DOHH2 (cell line): ENCODE data around the gene RBM4B.

Source experiments
- H3F3A ChIP-seq: fragments of 200-600 bp; sonication (generic), shearing (Covaris generic); 2 replicates; pipeline ENCODE4 v1.6.0; 2016; ENCODE audit warnings: antibody characterized with exemption, mild to moderate bottlenecking; ENCODE audit not compliant: control insufficient read depth, insufficient read depth
- H3K27ac ChIP-seq: fragments of 200-600 bp; sonication (generic); 2 replicates; pipeline ENCODE4 v1.5.1; 2014; ENCODE audit warnings: low read depth, mild to moderate bottlenecking, low read length, moderate library complexity
- H3K27me3 ChIP-seq: fragments of 200-600 bp; sonication (generic); 2 replicates; pipeline ENCODE4 v1.6.1; 2014; ENCODE audit warnings: mild to moderate bottlenecking, low read length, mixed read lengths; ENCODE audit not compliant: control insufficient read depth
- H3K36me3 ChIP-seq: fragments of 200-600 bp; sonication (generic); 2 replicates; pipeline ENCODE4 v1.6.1; 2014; ENCODE audit warnings: mild to moderate bottlenecking, low read length, moderate library complexity, mixed read lengths; ENCODE audit not compliant: control insufficient read depth
- H3K4me1 ChIP-seq: fragments of 200-600 bp; sonication (generic); 2 replicates; pipeline ENCODE4 v1.6.1; 2014; ENCODE audit warnings: mild to moderate bottlenecking, low read length, mixed read lengths; ENCODE audit not compliant: control insufficient read depth
- H3K4me2 ChIP-seq: fragments of 200-600 bp; sonication (generic); 2 replicates; pipeline ENCODE4 v1.6.0; 2014; ENCODE audit warnings: mild to moderate bottlenecking, low read length, moderate library complexity
- H3K4me3 ChIP-seq: fragments of 200-600 bp; sonication (generic); 2 replicates; pipeline ENCODE4 v1.5.1; 2014; ENCODE audit warnings: mild to moderate bottlenecking, low read length, mixed read lengths
- H3K79me2 ChIP-seq: fragments of 200-600 bp; sonication (generic); 2 replicates; pipeline ENCODE4 v1.6.1; 2014; ENCODE audit warnings: mild to moderate bottlenecking, low read length, mixed read lengths; ENCODE audit not compliant: control insufficient read depth
- H3K9me2 ChIP-seq: fragments of 200-600 bp; sonication (generic); replicated peaks from 2 replicates; pipeline ENCODE4 v1.6.1; 2014; ENCODE audit warnings: mild to moderate bottlenecking, low read length, mixed read lengths; ENCODE audit not compliant: control insufficient read depth
- H3K9me3 ChIP-seq: fragments of 200-600 bp; sonication (generic); 2 replicates; pipeline ENCODE4 v1.6.1; 2014; ENCODE audit warnings: antibody characterized with exemption, low read length, mixed read lengths; ENCODE audit not compliant: control insufficient read depth, insufficient read depth
- H4K20me1 ChIP-seq: fragments of 200-600 bp; sonication (generic); 2 replicates; pipeline ENCODE4 v1.6.0; 2014; ENCODE audit warnings: low read depth, mild to moderate bottlenecking, antibody characterized with exemption, low read length, moderate library complexity; ENCODE audit not compliant: control insufficient read depth, insufficient read depth
- EZH2phosphoT487 ChIP-seq: fragments of 200-600 bp; sonication (generic); IDR thresholded peaks from 2 replicates; pipeline ENCODE4 v1.6.1; 2017; ENCODE audit warnings: borderline replicate concordance, mild to moderate bottlenecking, antibody characterized with exemption, low read length, moderate library complexity, mixed read lengths
- TF ChIP-seq, protein P1 (sequence below): fragments of 200-600 bp; sonication (generic); IDR thresholded peaks from one replicate; pipeline ENCODE4 v1.5.1; 2014; ENCODE audit warnings: antibody characterized with exemption, mild to moderate bottlenecking, low read depth, low read length; ENCODE audit not compliant: poor library complexity, severe bottlenecking

RBM4B gene

DNA sequence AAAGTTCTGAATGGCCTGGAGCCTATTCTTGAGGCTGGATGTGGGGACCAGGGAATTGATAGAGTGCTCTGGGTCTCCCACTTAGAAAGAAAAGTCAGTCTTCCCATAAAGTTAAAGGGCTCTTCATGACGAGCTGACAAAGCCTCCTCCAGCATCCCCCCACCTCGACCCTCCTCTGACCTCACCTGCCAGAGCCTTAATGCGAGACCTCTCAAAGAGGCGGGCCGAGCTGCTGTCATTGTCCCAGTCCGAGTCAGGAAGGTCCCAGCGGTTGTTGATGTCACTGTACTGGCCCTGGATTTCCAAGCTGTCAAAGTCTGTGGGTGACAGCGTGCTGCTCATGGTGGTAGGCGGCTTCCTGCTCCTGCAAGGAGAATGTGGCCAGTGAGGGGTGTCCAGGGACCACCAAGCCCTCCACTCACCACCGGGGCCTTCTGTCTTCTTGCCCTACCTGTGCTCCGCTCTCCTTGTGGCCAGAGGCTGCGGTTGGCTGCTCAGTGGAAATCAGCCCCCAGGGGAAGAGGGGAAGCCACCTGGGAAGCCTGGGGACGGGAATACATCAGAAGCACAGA is 43.3 kb upstream of the RBM4B start:
- Histone ChIP-seq H3K36me3 (peaks cover 34% of the 10 kb centered on the region), H4K20me1 (no peaks in the 10 kb centered on the region; the same call in 1 of the 2 replicates), H3K27me3 (no peaks in the 10 kb centered on the region), H3K9me3 (no peaks in the 10 kb centered on the region), H3K79me2 (peaks cover 21% of the 10 kb centered on the region), H3K4me1 (peaks cover 11% of the 10 kb centered on the region), H3K9me2 (no peaks in the 10 kb centered on the region), H3K4me2 (no peak overlapping the region), H3F3A (no peaks in the 10 kb centered on the region), H3K27ac (no peak overlapping the region), H3K4me3 (no peak overlapping the region)
- no peak for TF ChIP-seq EZH2phosphoT487
- TF ChIP-seq, protein P1, sequence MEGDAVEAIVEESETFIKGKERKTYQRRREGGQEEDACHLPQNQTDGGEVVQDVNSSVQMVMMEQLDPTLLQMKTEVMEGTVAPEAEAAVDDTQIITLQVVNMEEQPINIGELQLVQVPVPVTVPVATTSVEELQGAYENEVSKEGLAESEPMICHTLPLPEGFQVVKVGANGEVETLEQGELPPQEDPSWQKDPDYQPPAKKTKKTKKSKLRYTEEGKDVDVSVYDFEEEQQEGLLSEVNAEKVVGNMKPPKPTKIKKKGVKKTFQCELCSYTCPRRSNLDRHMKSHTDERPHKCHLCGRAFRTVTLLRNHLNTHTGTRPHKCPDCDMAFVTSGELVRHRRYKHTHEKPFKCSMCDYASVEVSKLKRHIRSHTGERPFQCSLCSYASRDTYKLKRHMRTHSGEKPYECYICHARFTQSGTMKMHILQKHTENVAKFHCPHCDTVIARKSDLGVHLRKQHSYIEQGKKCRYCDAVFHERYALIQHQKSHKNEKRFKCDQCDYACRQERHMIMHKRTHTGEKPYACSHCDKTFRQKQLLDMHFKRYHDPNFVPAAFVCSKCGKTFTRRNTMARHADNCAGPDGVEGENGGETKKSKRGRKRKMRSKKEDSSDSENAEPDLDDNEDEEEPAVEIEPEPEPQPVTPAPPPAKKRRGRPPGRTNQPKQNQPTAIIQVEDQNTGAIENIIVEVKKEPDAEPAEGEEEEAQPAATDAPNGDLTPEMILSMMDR, result no peak

DNA sequence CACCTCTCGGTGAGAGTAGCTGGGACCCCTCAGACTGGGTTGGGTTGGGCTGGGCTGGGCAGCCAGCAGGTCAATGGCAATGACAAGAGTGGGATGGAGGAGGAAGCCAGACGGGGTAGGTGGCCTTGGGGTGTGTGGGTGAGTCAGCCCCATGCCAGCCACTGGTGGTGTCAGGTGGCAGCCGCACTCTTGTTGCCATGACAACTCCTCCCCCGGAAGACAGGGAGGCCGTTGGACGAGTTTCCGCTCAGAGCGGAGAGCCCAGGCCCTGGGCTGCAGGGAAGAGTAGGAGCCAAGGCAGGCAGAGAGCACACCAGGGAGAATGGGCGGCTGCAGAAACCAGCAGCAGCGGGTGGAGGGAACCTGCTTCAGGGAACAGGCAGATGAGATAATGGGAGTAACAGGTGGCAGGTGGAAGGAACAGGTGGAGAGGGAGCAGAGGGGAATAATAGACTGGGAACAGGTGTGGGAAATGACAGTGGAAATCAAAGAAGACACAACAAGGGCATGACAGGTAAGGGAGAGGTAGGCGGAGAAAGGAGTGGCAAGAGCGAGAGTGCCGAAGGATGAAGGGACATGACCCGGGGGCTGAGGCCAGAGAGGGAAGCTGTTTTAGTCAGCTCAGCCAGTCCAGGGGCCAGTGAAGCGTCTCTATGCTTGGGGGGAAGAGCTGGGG is 42.7 kb upstream of the RBM4B start:
- Histone ChIP-seq H3F3A (no peaks in the 10 kb centered on the region), H3K27ac (no peak overlapping the region), H3K4me3 (no peak overlapping the region), H3K36me3 (peaks cover 35% of the 10 kb centered on the region), H3K27me3 (no peaks in the 10 kb centered on the region), H4K20me1 (no peaks in the 10 kb centered on the region; the same call in 1 of the 2 replicates), H3K4me2 (no peak overlapping the region), H3K9me3 (no peaks in the 10 kb centered on the region), H3K9me2 (no peaks in the 10 kb centered on the region), H3K4me1 (peaks cover 11% of the 10 kb centered on the region), H3K79me2 (peaks cover 15% of the 10 kb centered on the region)
- TF ChIP-seq EZH2phosphoT487, result no peak
- TF ChIP-seq, protein P1, result no peak

DNA sequence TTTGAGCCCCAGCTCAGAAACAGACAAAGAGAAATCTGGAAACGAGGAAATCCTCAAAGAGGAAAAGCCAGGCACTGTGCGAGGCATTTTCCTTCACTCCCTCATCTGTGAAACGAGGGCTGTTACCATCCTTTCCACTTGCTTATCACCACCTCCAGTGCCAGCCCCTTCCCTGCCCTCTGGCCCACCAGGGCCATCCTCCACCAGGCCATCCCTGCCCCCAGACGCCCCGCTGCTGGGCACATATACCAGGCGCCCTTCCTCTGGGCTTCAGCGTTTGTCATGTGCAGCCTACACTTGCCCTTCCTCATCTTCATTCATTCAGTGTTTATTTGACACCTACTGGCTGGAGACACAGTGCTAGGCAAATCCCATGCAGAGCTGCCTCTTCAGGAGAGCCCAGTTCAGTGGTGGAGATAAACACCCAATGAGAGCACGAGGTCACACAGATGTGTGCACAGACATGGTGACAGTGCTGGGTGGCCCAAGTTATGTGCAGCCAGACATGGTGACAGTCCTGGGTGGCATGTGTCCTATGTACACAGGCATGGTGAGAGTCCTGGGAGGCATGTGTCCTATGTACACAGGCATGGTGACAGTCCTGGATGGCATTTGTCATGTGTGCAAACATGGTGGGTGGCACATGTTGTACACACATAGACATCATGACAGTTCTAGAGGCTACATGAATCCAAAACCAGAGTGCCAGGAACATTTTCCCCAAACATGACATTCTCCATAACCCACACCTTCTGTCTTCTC is 41.6 kb upstream of the RBM4B start:
- Histone ChIP-seq H3F3A (no peaks in the 10 kb centered on the region), H3K79me2 (peaks cover 6% of the 10 kb centered on the region; the same call in 1 of the 2 replicates), H3K9me3 (no peaks in the 10 kb centered on the region), H3K27ac (no peak overlapping the region), H3K27me3 (no peaks in the 10 kb centered on the region), H3K4me1 (peaks cover 11% of the 10 kb centered on the region), H4K20me1 (no peaks in the 10 kb centered on the region; the same call in 1 of the 2 replicates), H3K36me3 (peaks cover 44% of the 10 kb centered on the region), H3K4me2 (no peak overlapping the region), H3K4me3 (no peak overlapping the region), H3K9me2 (no peaks in the 10 kb centered on the region)
- TF ChIP-seq, protein P1, result no peak
- no peak for TF ChIP-seq EZH2phosphoT487
